Tibial nerve (tissue), 4 donors: ENCODE results near the gene NBEAL2.

Experiments used
- EP300 ChIP-seq, 2 donors: sonication (generic); formaldehyde crosslinking; IDR thresholded peaks; one replicate each; pipeline ENCODE4 v1.6.1; 2017; ENCODE audit warnings: antibody characterized with exemption in 2 of 2, mild to moderate bottlenecking in 1 of 2
- POLR2A ChIP-seq, 2 donors: fragments of 450-650 bp; IDR thresholded peaks; one replicate each; pipeline ENCODE4 v1.6.1; 2017; ENCODE audit warnings: antibody characterized with exemption in 2 of 2, mild to moderate bottlenecking in 2 of 2, moderate library complexity in 2 of 2
- TF ChIP-seq, protein P1 (sequence below), 5 experiments: fragments of 200-600 bp in 3 of 5; fragments of 450-650 bp in 2 of 5; sonication (generic) in 3 of 5; IDR thresholded peaks; one replicate each; pipeline ENCODE4 v1.5.1; 2016 to 2019; ENCODE audit warnings: antibody characterized with exemption in 5 of 5, mild to moderate bottlenecking in 3 of 5, moderate library complexity in 2 of 5

DNA sequence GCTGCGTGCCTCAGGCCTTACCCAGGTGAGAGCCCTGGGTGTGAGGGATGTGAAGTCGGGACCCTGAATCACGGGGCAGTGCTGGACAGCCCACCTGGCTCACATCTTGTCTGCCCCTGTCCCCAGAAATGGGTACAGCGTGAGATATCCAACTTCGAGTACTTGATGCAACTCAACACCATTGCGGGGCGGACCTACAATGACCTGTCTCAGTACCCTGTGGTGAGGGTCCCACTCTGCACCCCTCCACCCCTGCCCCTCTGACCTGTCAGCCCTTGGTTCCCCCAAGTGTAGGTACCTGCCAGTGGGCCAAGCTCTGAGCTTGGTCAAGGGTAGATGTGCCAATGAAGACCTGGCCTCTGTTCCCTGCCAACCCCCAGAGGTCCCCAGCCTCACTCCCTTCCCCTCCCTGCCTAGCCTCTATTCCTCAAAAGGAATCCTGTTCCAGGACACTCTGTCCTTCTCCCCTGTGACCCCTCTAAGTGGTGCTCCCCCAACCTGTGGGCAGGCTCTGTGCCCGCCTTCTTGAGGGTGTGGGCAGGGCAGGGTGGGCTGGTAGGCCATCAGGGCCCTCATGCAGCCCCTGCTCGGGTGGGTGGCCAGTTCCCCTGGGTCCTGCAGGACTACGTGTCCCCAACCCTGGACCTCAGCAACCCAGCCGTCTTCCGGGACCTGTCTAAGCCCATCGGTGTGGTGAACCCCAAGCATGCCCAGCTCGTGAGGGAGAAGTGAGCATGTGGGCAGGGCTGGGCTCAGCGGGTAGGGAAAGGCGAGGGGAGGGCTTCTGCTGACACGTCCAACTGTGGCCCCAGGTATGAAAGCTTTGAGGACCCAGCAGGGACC, 25.1 kb downstream of the NBEAL2 start:
- TF ChIP-seq POLR2A (IDR thresholded peaks at IDR 0.05) (no peak), EP300 (IDR thresholded peaks at IDR 0.05) (no peak)
- TF ChIP-seq, protein P1, sequence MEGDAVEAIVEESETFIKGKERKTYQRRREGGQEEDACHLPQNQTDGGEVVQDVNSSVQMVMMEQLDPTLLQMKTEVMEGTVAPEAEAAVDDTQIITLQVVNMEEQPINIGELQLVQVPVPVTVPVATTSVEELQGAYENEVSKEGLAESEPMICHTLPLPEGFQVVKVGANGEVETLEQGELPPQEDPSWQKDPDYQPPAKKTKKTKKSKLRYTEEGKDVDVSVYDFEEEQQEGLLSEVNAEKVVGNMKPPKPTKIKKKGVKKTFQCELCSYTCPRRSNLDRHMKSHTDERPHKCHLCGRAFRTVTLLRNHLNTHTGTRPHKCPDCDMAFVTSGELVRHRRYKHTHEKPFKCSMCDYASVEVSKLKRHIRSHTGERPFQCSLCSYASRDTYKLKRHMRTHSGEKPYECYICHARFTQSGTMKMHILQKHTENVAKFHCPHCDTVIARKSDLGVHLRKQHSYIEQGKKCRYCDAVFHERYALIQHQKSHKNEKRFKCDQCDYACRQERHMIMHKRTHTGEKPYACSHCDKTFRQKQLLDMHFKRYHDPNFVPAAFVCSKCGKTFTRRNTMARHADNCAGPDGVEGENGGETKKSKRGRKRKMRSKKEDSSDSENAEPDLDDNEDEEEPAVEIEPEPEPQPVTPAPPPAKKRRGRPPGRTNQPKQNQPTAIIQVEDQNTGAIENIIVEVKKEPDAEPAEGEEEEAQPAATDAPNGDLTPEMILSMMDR (IDR thresholded peaks at IDR 0.05) = no peak
